Stomach smooth muscle (tissue), 2 donors: ENCODE measurements around the gene SUSD6.

Source experiments
- H3K27ac ChIP-seq: one replicate; pipeline ENCODE4 v1.7.0; 2013; ENCODE audit warnings: mild to moderate bottlenecking, low read length, inconsistent platforms
- H3K27me3 ChIP-seq, 2 donors: one replicate each; pipeline ENCODE4 v1.7.0; 2013; ENCODE audit warnings: low read length in 2 of 2; ENCODE audit not compliant: insufficient read depth in 2 of 2, control insufficient read depth in 1 of 2
- H3K36me3 ChIP-seq, 2 donors: one replicate each; pipeline ENCODE4 v1.7.0; 2013; ENCODE audit warnings: low read length in 2 of 2; ENCODE audit not compliant: control insufficient read depth in 2 of 2, insufficient read depth in 2 of 2
- H3K4me1 ChIP-seq: one replicate; pipeline ENCODE4 v1.7.0; 2013; ENCODE audit warnings: low read length; ENCODE audit not compliant: control insufficient read depth, insufficient read depth
- H3K4me3 ChIP-seq, 2 donors: one replicate each; pipeline ENCODE4 v1.7.0; 2013; ENCODE audit warnings: low read length in 2 of 2
- H3K9ac ChIP-seq, 2 donors: one replicate each; pipeline ENCODE4 v1.7.0; 2013; ENCODE audit warnings: low read length in 2 of 2, mild to moderate bottlenecking in 1 of 2
- H3K9me3 ChIP-seq, 2 donors: one replicate each; pipeline ENCODE4 v1.7.0; 2013; ENCODE audit warnings: low read length in 2 of 2; ENCODE audit not compliant: control insufficient read depth in 2 of 2
- donor health status: healthy.
- donor health status: Pancreatic carcinoma.

Gene SUSD6

GRCh38 chr14:69651664-69652063 lies 40.3 kb downstream of the SUSD6 start:
- Histone ChIP-seq H3K4me3 (no peak overlapping the region), H3K9me3 (no peaks in the 10 kb centered on the region), H3K27me3 (no peaks in the 10 kb centered on the region), H3K4me1 (peaks cover 45% of the 10 kb centered on the region), H3K36me3 (no peaks in the 10 kb centered on the region), H3K27ac (no peak overlapping the region), H3K9ac (no peak overlapping the region)

DNA sequence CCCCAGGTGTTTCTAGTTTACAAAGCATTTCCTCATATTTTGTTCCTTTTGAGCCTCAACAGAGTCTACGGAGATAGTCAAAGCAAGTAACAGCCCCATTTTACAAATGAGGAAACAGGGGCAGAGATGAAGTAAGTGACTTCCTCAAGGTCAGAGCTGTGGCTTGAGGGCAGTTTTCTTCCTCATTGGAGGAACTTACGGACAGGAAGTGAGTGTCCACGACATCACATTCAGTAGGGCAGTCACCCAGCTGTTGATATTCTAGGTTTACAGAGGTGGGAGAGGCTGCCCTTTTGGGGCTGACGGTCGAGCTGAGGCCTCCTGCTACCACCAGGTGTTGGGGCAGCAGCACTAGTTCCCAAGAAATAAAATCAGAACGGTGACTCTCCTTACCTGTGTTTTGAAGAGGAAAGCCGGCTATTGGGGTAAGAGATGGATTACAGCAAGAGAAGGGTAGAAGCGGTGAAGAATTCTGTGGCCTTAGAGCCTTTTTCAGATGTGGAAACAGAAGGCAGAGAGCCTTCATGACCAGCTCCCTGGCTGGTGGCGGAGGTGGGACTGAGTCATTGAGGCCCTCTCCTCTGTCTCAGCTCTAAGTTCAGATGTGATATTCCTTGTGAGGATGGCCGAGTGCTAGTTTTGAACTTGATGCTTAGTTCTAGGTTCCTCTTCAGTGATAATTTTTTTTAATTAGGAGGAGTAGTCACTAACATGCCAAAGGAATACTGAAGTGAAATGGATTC lies 41.7 kb downstream of the SUSD6 start:
- Histone ChIP-seq H3K4me3 (no peak overlapping the region), H3K4me1 (peaks cover 45% of the 10 kb centered on the region), H3K9ac (no peak overlapping the region)

DNA sequence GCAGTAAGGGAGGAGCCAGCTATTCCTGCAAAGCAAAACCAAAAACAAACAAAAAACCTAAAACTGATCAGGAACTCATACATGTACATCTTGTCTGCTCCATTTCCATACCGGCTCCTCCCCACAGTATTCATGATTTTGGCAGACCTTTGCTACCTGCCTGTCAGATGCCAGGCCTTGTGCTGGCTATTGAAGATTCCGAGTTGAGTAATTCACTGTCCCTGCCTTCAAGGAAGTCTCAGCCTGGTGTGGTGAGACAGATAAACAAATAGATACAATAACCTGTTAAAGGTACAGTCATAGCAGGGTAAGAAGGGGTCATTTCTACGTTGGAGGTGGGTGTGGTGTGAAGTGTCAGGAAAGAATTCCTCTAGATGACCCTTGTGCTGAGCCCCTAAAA lies 42.7 kb downstream of the SUSD6 start:
- H3K4me3 ChIP-seq, result no peak overlapping the region
- no peaks in the 10 kb centered on the region for H3K9me3 ChIP-seq
- peak overlapping the region in 1 of 2 donors; percentile 5 for H3K9ac ChIP-seq
- H3K4me1 ChIP-seq, result peaks cover 41% of the 10 kb centered on the region
- no peaks in the 10 kb centered on the region for H3K27me3 ChIP-seq
- H3K27ac ChIP-seq, result no peak overlapping the region
- peaks cover 0 to 4% of the 10 kb centered on the region in 2 donors for H3K36me3 ChIP-seq

More for the DNA sequence above, 41.7 kb downstream of the SUSD6 start:
- no peaks in the 10 kb centered on the region for H3K27me3 ChIP-seq
- H3K9me3 ChIP-seq, result no peaks in the 10 kb centered on the region
- peak overlapping the region; percentile 6 for H3K27ac ChIP-seq
- no peaks in the 10 kb centered on the region for H3K36me3 ChIP-seq

- H3K27ac ChIP-seq, result no peak overlapping the region
Measured at GRCh38 chr14:69657950-69658355, 46.6 kb downstream of the SUSD6 start.

DNA sequence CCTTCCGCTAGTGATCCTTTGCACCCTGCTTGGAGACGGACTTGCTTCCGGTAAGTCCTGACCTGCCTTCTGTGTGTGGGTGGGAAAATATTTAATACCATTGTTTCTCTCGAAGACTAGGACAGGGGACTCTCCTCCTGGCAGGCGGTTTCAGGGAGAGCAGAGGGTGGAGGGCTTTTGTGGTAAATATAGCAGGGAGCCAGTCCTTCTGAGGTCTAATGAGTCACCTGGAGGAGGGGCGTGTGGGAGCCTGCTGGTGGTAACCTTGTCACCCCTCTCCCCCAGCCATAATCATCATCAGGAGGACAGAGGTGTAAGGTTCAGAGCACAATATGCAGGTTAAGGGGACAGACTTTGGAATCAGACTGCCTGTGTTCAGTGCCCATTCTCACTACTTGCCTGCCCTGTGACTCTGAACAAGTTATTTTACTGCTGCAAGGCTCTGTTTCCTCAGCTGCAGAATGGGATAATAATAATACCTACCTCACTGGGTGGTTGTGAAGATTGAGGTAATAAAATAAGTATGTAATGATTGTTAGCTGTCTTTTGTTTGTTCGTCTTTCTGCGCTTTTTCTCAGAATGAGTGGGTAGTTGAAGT lies 47.4 kb downstream of the SUSD6 start:
- H3K9ac ChIP-seq, result no peak overlapping the region
- H3K4me3 ChIP-seq, result no peak overlapping the region
- H3K9me3 ChIP-seq, result no peaks in the 10 kb centered on the region
- H3K27ac ChIP-seq, result no peak overlapping the region
- no peaks in the 10 kb centered on the region for H3K27me3 ChIP-seq
- H3K4me1 ChIP-seq, result peaks cover 43% of the 10 kb centered on the region
- H3K36me3 ChIP-seq, result peaks cover 0 to 4% of the 10 kb centered on the region in 2 donors

More at GRCh38 chr14:69657950-69658355, 46.6 kb downstream of the SUSD6 start:
- H3K9ac ChIP-seq, result peak overlapping the region in 1 of 2 donors; percentile 1
- peaks cover 0 to 4% of the 10 kb centered on the region in 2 donors for H3K36me3 ChIP-seq
- H3K27me3 ChIP-seq, result no peaks in the 10 kb centered on the region
- peak overlapping the region in 1 of 2 donors; percentile 40 for H3K4me3 ChIP-seq
- H3K4me1 ChIP-seq, result peaks cover 35% of the 10 kb centered on the region
- H3K9me3 ChIP-seq, result no peaks in the 10 kb centered on the region

DNA sequence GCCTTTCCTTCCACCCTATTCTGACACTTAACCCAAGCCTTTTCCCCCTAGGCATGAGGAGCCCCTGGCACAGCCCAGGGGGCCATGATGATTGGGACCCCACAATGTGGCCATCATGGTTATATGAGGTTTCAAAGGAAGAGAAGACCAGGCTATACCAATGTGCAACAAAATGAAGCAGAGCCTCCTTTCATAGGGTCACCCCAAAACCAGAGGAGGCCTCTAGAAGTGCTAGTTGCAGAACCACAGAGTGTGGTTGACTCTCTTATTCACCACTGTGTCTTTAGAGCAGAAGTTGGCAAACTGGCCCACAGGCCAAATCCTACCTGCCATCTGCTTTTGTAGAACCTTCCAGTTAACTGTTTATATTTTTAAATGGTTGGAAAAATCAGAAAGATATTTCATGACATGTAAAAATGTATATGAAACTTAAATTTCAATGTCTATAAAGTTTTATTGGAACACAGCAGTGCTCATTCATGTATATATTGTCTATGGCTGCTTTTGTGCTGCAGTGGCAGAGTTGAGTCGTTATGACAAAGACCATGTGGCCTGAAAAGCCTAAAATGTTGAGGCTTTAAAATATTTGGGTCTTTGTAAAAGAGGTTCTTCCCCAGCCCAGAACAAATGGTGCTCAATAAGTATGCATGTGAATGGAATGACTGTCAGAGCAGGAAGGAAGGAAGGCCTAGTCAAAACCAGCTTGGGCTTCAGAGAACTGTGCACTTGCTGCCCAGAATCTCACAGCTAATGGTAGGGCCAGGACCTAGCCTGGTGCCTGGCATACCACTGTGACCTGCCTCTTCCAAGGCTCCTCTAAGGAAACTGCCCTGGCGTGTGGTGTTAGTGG lies 49.2 kb downstream of the SUSD6 start:
- peaks cover 48% of the 10 kb centered on the region for H3K4me1 ChIP-seq
- no peak overlapping the region for H3K4me3 ChIP-seq
- H3K27me3 ChIP-seq, result no peaks in the 10 kb centered on the region
- no peak overlapping the region for H3K27ac ChIP-seq
- H3K9me3 ChIP-seq, result no peaks in the 10 kb centered on the region
- peaks cover 0 to 4% of the 10 kb centered on the region in 2 donors for H3K36me3 ChIP-seq
- H3K9ac ChIP-seq, result no peak overlapping the region

DNA sequence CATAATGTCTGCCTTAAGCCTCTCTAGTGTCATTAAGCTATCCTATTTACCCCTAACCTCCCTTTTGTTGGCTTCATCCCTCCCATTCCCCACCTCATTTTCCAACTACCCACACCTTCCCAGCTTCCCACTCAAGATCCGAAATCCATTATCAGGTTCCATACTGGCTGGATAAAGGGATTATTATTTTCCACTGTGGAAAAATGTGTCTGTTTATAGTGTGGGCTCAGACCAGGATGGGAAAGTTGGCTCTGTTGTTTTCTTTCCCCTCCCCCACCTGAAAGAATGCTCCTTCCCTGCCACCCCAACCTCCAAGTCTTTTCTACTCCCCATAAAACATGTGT lies 49.8 kb downstream of the SUSD6 start:
- Histone ChIP-seq H3K9me3 (no peaks in the 10 kb centered on the region), H3K27me3 (no peaks in the 10 kb centered on the region), H3K4me1 (peaks cover 53% of the 10 kb centered on the region), H3K9ac (no peak overlapping the region), H3K36me3 (peaks cover 0 to 4% of the 10 kb centered on the region in 2 donors), H3K4me3 (no peak overlapping the region), H3K27ac (no peak overlapping the region)

DNA sequence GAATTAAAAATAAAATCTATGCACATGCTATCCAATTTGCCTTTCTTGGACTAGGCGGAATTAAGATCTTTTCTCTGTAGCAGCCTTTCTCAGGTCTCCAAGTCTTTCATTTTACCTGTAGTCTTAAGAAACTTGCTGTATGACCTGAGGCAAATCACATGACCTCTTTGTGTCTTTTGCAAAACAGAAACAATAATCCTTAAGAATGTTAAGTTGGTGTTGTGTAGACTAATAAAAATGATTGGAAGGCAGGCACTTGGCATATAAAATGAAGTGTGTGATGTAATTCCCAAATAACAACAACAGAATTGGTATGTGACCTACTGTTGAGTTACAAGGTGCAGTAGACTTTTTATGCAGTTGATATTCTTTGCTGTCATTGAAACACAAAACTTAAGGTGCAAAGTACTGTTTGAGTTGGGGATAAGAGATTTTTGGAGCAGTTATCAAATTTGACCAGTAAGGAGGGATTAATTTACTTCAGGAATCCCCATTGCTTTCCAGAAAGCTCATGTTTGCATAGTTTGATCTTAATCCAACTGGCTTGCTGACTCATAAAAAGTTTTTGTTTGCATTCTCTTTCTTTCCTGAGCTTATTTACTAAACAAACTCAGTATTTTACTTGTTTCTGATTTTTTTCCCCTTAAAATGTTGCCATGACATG lies 51.4 kb downstream of the SUSD6 start:
- Histone ChIP-seq H3K36me3 (peaks cover 0 to 4% of the 10 kb centered on the region in 2 donors), H3K4me1 (peaks cover 57% of the 10 kb centered on the region), H3K27me3 (no peaks in the 10 kb centered on the region), H3K9ac (no peak overlapping the region), H3K9me3 (no peaks in the 10 kb centered on the region), H3K4me3 (no peak overlapping the region), H3K27ac (peak overlapping the region; percentile 33)

- peak overlapping the region; percentile 33 for H3K27ac ChIP-seq
- H3K27me3 ChIP-seq, result no peaks in the 10 kb centered on the region
- no peak overlapping the region for H3K9ac ChIP-seq
- peaks cover 0 to 4% of the 10 kb centered on the region in 2 donors for H3K36me3 ChIP-seq
- no peaks in the 10 kb centered on the region for H3K9me3 ChIP-seq
- H3K4me3 ChIP-seq, result no peak overlapping the region
- peaks cover 52% of the 10 kb centered on the region for H3K4me1 ChIP-seq
Measured at GRCh38 chr14:69663300-69663643, 51.9 kb downstream of the SUSD6 start.

GRCh38 chr14:69664265-69664664 lies 52.9 kb downstream of the SUSD6 start:
- Histone ChIP-seq H3K9me3 (no peaks in the 10 kb centered on the region), H3K9ac (no peak overlapping the region), H3K27me3 (no peaks in the 10 kb centered on the region), H3K36me3 (no peaks in the 10 kb centered on the region), H3K4me1 (peaks cover 48% of the 10 kb centered on the region), H3K4me3 (no peak overlapping the region), H3K27ac (peak overlapping the region; percentile 24)
